Measurements from ENCODE around the gene CEP112. TPM values are rescaled to one million over a fixed set of nuclear protein-coding genes. Genes with fewer than 3 reads are reported as not detected.

Gene CEP112
- total and polyA plus RNA-seq, 2 donors (not counting 1 experiment from before 2014, with no cell fraction given): 5.4 to 6.4 TPM

DNA sequence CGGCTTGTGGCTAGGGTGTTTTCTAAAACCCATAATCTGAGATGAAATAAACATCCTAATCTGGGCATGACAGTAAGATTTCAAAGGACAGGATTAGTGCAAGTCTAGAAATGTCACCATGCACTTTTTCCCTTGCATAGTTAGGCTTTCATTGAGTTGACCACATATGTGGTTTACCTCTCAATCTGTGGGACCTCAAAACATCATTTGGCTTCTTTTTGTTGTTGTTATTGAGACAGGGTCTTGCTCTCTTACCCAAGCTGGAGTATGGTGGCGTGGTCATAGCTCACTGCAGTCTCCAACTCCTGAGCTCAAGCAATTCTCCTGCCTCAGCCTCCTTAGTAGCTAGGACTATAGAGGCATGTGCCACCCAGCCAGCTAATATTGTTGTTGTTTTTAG lies 197.8 kb downstream of the CEP112 start:
- no peaks in the 10 kb centered on the region for H4K20me1 ChIP-seq (ENCODE audit: control insufficient read depth, extremely low read depth, insufficient read depth, low read length)
- H3K4me3 ChIP-seq (replicated peaks in 1 of 4; ENCODE audit: control extremely low read depth in 1 of 4, insufficient read depth in 1 of 4, low read depth in 3 of 4, low read length in 4 of 4): no peak overlapping the region
- H3K27ac ChIP-seq (ENCODE audit: insufficient read depth, low read length): no peak overlapping the region
- H3K36me3 ChIP-seq (ENCODE audit: control insufficient read depth, insufficient read depth, low read length): no peaks in the 10 kb centered on the region
- H3K9me3 ChIP-seq (ENCODE audit: control insufficient read depth, insufficient read depth, low read depth, low read length): no peaks in the 10 kb centered on the region
- no peaks in the 10 kb centered on the region for H3K27me3 ChIP-seq (ENCODE audit: control insufficient read depth, insufficient read depth, low read length)
- no peaks in the 10 kb centered on the region for H3K4me1 ChIP-seq (ENCODE audit: control insufficient read depth, extremely low read depth, insufficient read depth, low read length)
- H3K79me2 ChIP-seq (ENCODE audit: control insufficient read depth, insufficient read depth, low read length): no peaks in the 10 kb centered on the region
- TF ChIP-seq EZH2 (IDR thresholded peaks at IDR 0.05; ENCODE audit: low read length, missing control alignments): no peak
- TF ChIP-seq, protein P1, sequence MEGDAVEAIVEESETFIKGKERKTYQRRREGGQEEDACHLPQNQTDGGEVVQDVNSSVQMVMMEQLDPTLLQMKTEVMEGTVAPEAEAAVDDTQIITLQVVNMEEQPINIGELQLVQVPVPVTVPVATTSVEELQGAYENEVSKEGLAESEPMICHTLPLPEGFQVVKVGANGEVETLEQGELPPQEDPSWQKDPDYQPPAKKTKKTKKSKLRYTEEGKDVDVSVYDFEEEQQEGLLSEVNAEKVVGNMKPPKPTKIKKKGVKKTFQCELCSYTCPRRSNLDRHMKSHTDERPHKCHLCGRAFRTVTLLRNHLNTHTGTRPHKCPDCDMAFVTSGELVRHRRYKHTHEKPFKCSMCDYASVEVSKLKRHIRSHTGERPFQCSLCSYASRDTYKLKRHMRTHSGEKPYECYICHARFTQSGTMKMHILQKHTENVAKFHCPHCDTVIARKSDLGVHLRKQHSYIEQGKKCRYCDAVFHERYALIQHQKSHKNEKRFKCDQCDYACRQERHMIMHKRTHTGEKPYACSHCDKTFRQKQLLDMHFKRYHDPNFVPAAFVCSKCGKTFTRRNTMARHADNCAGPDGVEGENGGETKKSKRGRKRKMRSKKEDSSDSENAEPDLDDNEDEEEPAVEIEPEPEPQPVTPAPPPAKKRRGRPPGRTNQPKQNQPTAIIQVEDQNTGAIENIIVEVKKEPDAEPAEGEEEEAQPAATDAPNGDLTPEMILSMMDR (conservative IDR thresholded peaks at IDR 0.05 in 1 of 2, IDR thresholded peaks at IDR 0.05 in 1 of 2; ENCODE audit: low read depth in 1 of 2, low read length in 2 of 2): no peak
- DNase-seq (ENCODE audit: low read depth in 2 of 2): no peak
- no peak overlapping the region for H3K4me2 ChIP-seq (ENCODE audit: extremely low read depth, insufficient read depth, low read length)
- H2AFZ ChIP-seq (ENCODE audit: low read length): no peak overlapping the region
- H3K9ac ChIP-seq (ENCODE audit: insufficient read depth, low read length): no peak overlapping the region

DNA sequence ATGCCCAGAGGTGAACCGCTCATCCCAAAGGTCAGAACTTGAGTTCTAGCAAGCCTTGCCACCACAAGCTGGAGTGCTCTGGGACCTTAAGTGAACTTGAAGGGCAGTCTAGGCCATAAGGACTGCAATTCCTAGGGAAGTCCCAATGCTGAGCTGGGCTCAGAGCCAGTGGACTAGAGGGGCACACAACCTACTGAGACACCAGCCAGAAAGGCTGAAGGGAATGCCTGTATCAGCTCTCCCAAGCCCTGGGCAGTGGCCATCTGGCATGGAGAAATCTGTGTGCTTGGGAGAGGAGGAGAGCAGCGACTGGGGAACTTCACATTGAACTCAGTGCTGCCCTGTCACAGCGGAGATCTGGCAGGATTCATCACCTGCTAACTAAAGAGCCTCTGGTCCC lies 201.3 kb downstream of the CEP112 start:
- no peaks in the 10 kb centered on the region for H3K27me3 ChIP-seq (ENCODE audit: control insufficient read depth, insufficient read depth, low read length)
- no peak overlapping the region for H3K9ac ChIP-seq (ENCODE audit: insufficient read depth, low read length)
- H3K4me3 ChIP-seq (replicated peaks in 1 of 4; ENCODE audit: control extremely low read depth in 1 of 4, insufficient read depth in 1 of 4, low read depth in 3 of 4, low read length in 4 of 4): no peak overlapping the region
- no peaks in the 10 kb centered on the region for H4K20me1 ChIP-seq (ENCODE audit: control insufficient read depth, extremely low read depth, insufficient read depth, low read length)
- no peak overlapping the region for H2AFZ ChIP-seq (ENCODE audit: low read length)
- no peaks in the 10 kb centered on the region for H3K36me3 ChIP-seq (ENCODE audit: control insufficient read depth, insufficient read depth, low read length)
- H3K4me1 ChIP-seq (ENCODE audit: control insufficient read depth, extremely low read depth, insufficient read depth, low read length): no peaks in the 10 kb centered on the region
- TF ChIP-seq EZH2 (IDR thresholded peaks at IDR 0.05; ENCODE audit: low read length, missing control alignments): no peak
- TF ChIP-seq, protein P1 (conservative IDR thresholded peaks at IDR 0.05 in 1 of 2, IDR thresholded peaks at IDR 0.05 in 1 of 2; ENCODE audit: low read depth in 1 of 2, low read length in 2 of 2): no peak
- H3K4me2 ChIP-seq (ENCODE audit: extremely low read depth, insufficient read depth, low read length): no peak overlapping the region
- no peaks in the 10 kb centered on the region for H3K79me2 ChIP-seq (ENCODE audit: control insufficient read depth, insufficient read depth, low read length)
- no peaks in the 10 kb centered on the region for H3K9me3 ChIP-seq (ENCODE audit: control insufficient read depth, insufficient read depth, low read depth, low read length)
- no peak for DNase-seq (ENCODE audit: low read depth in 2 of 2)
- H3K27ac ChIP-seq (ENCODE audit: insufficient read depth, low read length): no peak overlapping the region

DNA sequence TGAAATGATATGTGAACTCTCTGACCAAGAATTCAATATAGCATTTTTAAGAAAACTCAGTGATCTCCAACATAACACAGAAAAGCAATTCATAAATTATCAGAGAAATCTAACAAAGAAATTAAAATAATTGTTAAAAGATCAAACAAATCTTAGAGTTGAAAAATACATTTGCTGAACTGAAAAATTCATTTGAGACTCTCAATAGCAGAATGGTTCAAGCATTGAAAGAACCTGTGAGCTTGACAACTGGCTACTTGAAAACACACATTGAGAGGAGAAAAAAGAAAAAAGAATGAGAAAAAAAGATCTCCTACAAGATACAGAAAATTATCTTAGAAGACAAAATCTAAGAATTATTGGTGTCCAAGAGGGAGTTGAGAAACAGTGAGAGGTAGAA lies 203.5 kb downstream of the CEP112 start:
- H3K79me2 ChIP-seq (ENCODE audit: control insufficient read depth, insufficient read depth, low read length): no peaks in the 10 kb centered on the region
- H3K36me3 ChIP-seq (ENCODE audit: control insufficient read depth, insufficient read depth, low read length): no peaks in the 10 kb centered on the region
- H3K27ac ChIP-seq (ENCODE audit: insufficient read depth, low read length): no peak overlapping the region
- H3K27me3 ChIP-seq (ENCODE audit: control insufficient read depth, insufficient read depth, low read length): no peaks in the 10 kb centered on the region
- H2AFZ ChIP-seq (ENCODE audit: low read length): no peak overlapping the region
- H3K9me3 ChIP-seq (ENCODE audit: control insufficient read depth, insufficient read depth, low read depth, low read length): no peaks in the 10 kb centered on the region
- H3K4me3 ChIP-seq (replicated peaks in 1 of 4; ENCODE audit: control extremely low read depth in 1 of 4, insufficient read depth in 1 of 4, low read depth in 3 of 4, low read length in 4 of 4): no peak overlapping the region
- no peak overlapping the region for H3K4me2 ChIP-seq (ENCODE audit: extremely low read depth, insufficient read depth, low read length)
- DNase-seq (ENCODE audit: low read depth in 2 of 2): no peak
- H3K4me1 ChIP-seq (ENCODE audit: control insufficient read depth, extremely low read depth, insufficient read depth, low read length): no peaks in the 10 kb centered on the region
- no peak overlapping the region for H3K9ac ChIP-seq (ENCODE audit: insufficient read depth, low read length)
- H4K20me1 ChIP-seq (ENCODE audit: control insufficient read depth, extremely low read depth, insufficient read depth, low read length): no peaks in the 10 kb centered on the region
- TF ChIP-seq EZH2 (IDR thresholded peaks at IDR 0.05; ENCODE audit: low read length, missing control alignments): no peak
- TF ChIP-seq, protein P1 (conservative IDR thresholded peaks at IDR 0.05 in 1 of 2, IDR thresholded peaks at IDR 0.05 in 1 of 2; ENCODE audit: low read depth in 1 of 2, low read length in 2 of 2): no peak

Measured in fibroblast of lung (primary cell).